GM18858 (cell line): ENCODE measurements around the gene RIMBP2.

Experiments
- ATAC-seq: cut with Tn5 transposase; IDR thresholded peaks from one replicate; pipeline ENCODE4 v1.9.1; 2021; ENCODE audit not compliant: unreplicated experiment

The RIMBP2 gene

GRCh38 chr12:130351326-130351725 is 364.8 kb downstream of the RIMBP2 start:
- no peak for ATAC-seq

- no peak for ATAC-seq
Observed at GRCh38 chr12:130350715-130351114, 365.4 kb downstream of the RIMBP2 start.

- no peak for ATAC-seq
Observed at GRCh38 chr12:130347588-130347987, 368.5 kb downstream of the RIMBP2 start.
